WTC11 (cell line): ENCODE results near the gene PNMA1. TPM values are rescaled to one million over a fixed set of nuclear protein-coding genes. Genes with fewer than 3 reads are reported as not detected.

Experiments used
- ATAC-seq: fragments of 200-7000 bp; cut with Tn5 transposase; 2 replicates; pipeline ENCODE4 v1.10.0; 2021; ENCODE audit warnings: mild to moderate bottlenecking, moderate library complexity
- CTCF ChIA-PET: fragments of 300-600 bp; sonication (Branson Sonifier 250); formaldehyde crosslinking; loops from one replicate; lab custom pipeline; 2021; ENCODE audit warnings: antibody characterized with exemption; lab: Charles Lee
- POLR2A ChIA-PET: fragments of 350-600 bp; sonication (Branson Sonifier 250); formaldehyde crosslinking; loops from one replicate; lab custom pipeline; 2021; ENCODE audit warnings: antibody characterized with exemption; lab: Charles Lee
- DNase-seq: peaks from one replicate; pipeline ENCODE4 v3.0.0; 2021; ENCODE audit warnings: low spot score
- H3K27ac Mint-ChIP-seq: 2 replicates; pipeline ENCODE4 v1.8.0; 2021; ENCODE audit warnings: mixed read lengths
- H3K27me3 Mint-ChIP-seq: 2 replicates; pipeline ENCODE4 v1.8.0; 2021; ENCODE audit warnings: low read depth, mild to moderate bottlenecking, moderate library complexity, mixed read lengths
- H3K36me3 Mint-ChIP-seq: 2 replicates; pipeline ENCODE4 v1.8.0; 2021; ENCODE audit warnings: mixed read lengths
- H3K4me1 Mint-ChIP-seq: 2 replicates; pipeline ENCODE4 v1.8.0; 2022; ENCODE audit warnings: mixed read lengths
- H3K4me3 Mint-ChIP-seq: 2 replicates; pipeline ENCODE4 v1.8.0; 2021; ENCODE audit warnings: mild to moderate bottlenecking, moderate library complexity, mixed read lengths
- H3K9me3 Mint-ChIP-seq: 2 replicates; pipeline ENCODE4 v1.8.0; 2021; ENCODE audit warnings: mixed read lengths
- ATF6 ChIP-seq: sonication (generic); formaldehyde crosslinking; IDR thresholded peaks from 2 replicates; pipeline ENCODE4 v1.8.1; 2023; ENCODE audit warnings: mild to moderate bottlenecking, missing genetic modification reagents
- CDX4 ChIP-seq: fragments of 250-450 bp; sonication (Bioruptor Pico); IDR thresholded peaks from 2 replicates; pipeline ENCODE4 v1.9.0; 2021; ENCODE audit warnings: moderate library complexity, mild to moderate bottlenecking, inconsistent platforms, borderline replicate concordance
- E2F4 ChIP-seq: sonication (generic); formaldehyde crosslinking; IDR thresholded peaks from 2 replicates; pipeline ENCODE4 v1.8.1; 2022; ENCODE audit warnings: low read depth, mild to moderate bottlenecking, moderate library complexity, missing genetic modification reagents, borderline replicate concordance
- ERG ChIP-seq: fragments of 250-450 bp; sonication (Bioruptor Pico); IDR thresholded peaks from 2 replicates; pipeline ENCODE4 v1.8.0; 2021; ENCODE audit warnings: mild to moderate bottlenecking
- FOXK1 ChIP-seq: sonication (generic); formaldehyde crosslinking; IDR thresholded peaks from 2 replicates; pipeline ENCODE4 v1.8.0; 2022; ENCODE audit warnings: mild to moderate bottlenecking, moderate library complexity, missing genetic modification reagents
- FOXP1 ChIP-seq: sonication (generic); formaldehyde crosslinking; IDR thresholded peaks from 2 replicates; pipeline ENCODE4 v1.8.0; 2022; ENCODE audit warnings: missing genetic modification reagents, mild to moderate bottlenecking, moderate library complexity, borderline replicate concordance
- GABPB1 ChIP-seq: sonication (generic); formaldehyde crosslinking; IDR thresholded peaks from 2 replicates; pipeline ENCODE4 v1.8.1; 2023; ENCODE audit warnings: mild to moderate bottlenecking, missing genetic modification reagents
- GTF2I ChIP-seq: fragments of 250-450 bp; sonication (Bioruptor Pico); conservative IDR thresholded peaks from 2 replicates; pipeline ENCODE4 v1.4.0; 2021; ENCODE audit warnings: mild to moderate bottlenecking
- HMGXB4 ChIP-seq: sonication (generic); formaldehyde crosslinking; IDR thresholded peaks from 2 replicates; pipeline ENCODE4 v1.8.1; 2023; ENCODE audit warnings: mild to moderate bottlenecking, moderate library complexity, missing genetic modification reagents
- JAZF1 ChIP-seq: fragments of 250-450 bp; sonication (Bioruptor Pico); IDR thresholded peaks from 2 replicates; pipeline ENCODE4 v1.9.0; 2021; ENCODE audit warnings: moderate library complexity, mild to moderate bottlenecking, inconsistent platforms
- JUN ChIP-seq: sonication (generic); formaldehyde crosslinking; IDR thresholded peaks from 2 replicates; pipeline ENCODE4 v1.8.0; 2023; ENCODE audit warnings: mild to moderate bottlenecking, missing genetic modification reagents
- NR2C2 ChIP-seq: sonication (generic); formaldehyde crosslinking; IDR thresholded peaks from 2 replicates; pipeline ENCODE4 v1.8.0; 2022; ENCODE audit warnings: mild to moderate bottlenecking, missing genetic modification reagents
- SMAD3 ChIP-seq: sonication (generic); formaldehyde crosslinking; IDR thresholded peaks from 2 replicates; pipeline ENCODE4 v1.8.0; 2022; ENCODE audit warnings: missing genetic modification reagents, mild to moderate bottlenecking, borderline replicate concordance
- STAT6 ChIP-seq: sonication (generic); formaldehyde crosslinking; conservative IDR thresholded peaks from 2 replicates; pipeline ENCODE4 v1.8.1; 2023; ENCODE audit warnings: mild to moderate bottlenecking, low read depth, missing genetic modification reagents, moderate library complexity
- TCF7 ChIP-seq: sonication (generic); formaldehyde crosslinking; IDR thresholded peaks from 2 replicates; pipeline ENCODE4 v1.8.0; 2022; ENCODE audit warnings: mild to moderate bottlenecking, low read depth, missing genetic modification reagents, moderate library complexity
- ZMAT4 ChIP-seq: fragments of 250-450 bp; sonication (Bioruptor Pico); IDR thresholded peaks from 2 replicates; pipeline ENCODE4 v1.9.0; 2021; ENCODE audit warnings: mild to moderate bottlenecking
- ZNF232 ChIP-seq: sonication (generic); formaldehyde crosslinking; IDR thresholded peaks from 2 replicates; pipeline ENCODE4 v1.8.0; 2022; ENCODE audit warnings: mild to moderate bottlenecking, missing genetic modification reagents
- ZSCAN18 ChIP-seq: fragments of 250-450 bp; sonication (Bioruptor Pico); IDR thresholded peaks from 2 replicates; pipeline ENCODE4 v2.1.2; 2022; ENCODE audit warnings: mild to moderate bottlenecking, moderate library complexity
- total RNA-seq: library from RNA; stranded (reverse); gene quantifications from 3 replicates; pipeline ENCODE4 v1.2.3, GENCODE V29; 2021
- TF ChIP-seq, protein P1 (sequence below): sonication (generic); formaldehyde crosslinking; IDR thresholded peaks from 2 replicates; pipeline ENCODE4 v1.8.0; 2022; ENCODE audit warnings: mild to moderate bottlenecking, missing genetic modification reagents
- TF ChIP-seq, protein P2 (sequence below): sonication (generic); formaldehyde crosslinking; IDR thresholded peaks from 2 replicates; pipeline ENCODE4 v1.8.1; 2022; ENCODE audit warnings: mild to moderate bottlenecking, moderate library complexity, missing genetic modification reagents

Gene PNMA1
- total RNA-seq, 1 experiment from 2014 or later, result 46.0 TPM

DNA sequence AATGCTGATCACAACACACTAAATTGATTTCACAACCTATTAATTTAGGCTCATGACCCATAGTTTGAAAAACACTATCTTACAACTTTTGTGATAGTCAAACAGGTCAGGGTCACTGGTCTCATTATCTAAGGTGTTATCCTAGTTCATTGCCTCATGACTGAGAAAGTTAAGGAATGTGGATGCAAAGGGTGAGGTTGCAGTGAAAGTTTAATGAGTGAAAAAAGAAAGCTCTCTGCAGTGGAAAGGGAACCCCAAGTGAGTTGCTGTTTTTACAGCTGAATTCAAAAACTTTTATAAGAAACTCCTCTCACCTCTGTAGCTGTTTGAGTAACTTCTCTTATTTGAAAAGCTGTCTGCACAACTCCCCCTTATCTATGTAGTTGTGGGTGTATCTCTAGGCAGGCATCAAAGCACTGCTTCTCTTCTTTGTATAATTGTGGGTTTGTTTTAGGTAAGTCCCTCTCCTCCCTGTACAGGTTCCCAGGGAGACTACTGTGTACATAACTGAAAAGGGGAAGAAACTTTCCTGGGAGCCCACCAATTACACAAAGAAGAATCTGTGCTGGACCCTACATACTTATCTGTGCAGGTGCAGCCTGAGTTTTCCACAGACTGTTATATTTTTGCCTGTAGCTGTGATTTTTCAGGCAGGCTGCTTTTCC, 50.5 kb downstream of the PNMA1 start:
- DNase-seq, result no peak
- TF ChIP-seq JAZF1 (CRISPR knock-in tag), result no peak
- TF ChIP-seq ZMAT4 (CRISPR knock-in tag), result no peak
- TF ChIP-seq ERG (CRISPR knock-in tag), result no peak
- TF ChIP-seq ATF6 (CRISPR knock-in tag), result no peak
- TF ChIP-seq GABPB1, result no peak
- no peak for TF ChIP-seq GTF2I
- TF ChIP-seq FOXK1 (CRISPR knock-in tag), result no peak
- no peak for TF ChIP-seq CDX4
- no peak for TF ChIP-seq FOXP1
- TF ChIP-seq, protein P1, sequence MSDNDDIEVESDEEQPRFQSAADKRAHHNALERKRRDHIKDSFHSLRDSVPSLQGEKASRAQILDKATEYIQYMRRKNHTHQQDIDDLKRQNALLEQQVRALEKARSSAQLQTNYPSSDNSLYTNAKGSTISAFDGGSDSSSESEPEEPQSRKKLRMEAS (CRISPR knock-in tag), result no peak
- TF ChIP-seq SMAD3 (CRISPR knock-in tag), result no peak
- TF ChIP-seq E2F4, result no peak
- no peak for TF ChIP-seq STAT6 (CRISPR knock-in tag)
- no peak for TF ChIP-seq ZSCAN18
- TF ChIP-seq, protein P2, sequence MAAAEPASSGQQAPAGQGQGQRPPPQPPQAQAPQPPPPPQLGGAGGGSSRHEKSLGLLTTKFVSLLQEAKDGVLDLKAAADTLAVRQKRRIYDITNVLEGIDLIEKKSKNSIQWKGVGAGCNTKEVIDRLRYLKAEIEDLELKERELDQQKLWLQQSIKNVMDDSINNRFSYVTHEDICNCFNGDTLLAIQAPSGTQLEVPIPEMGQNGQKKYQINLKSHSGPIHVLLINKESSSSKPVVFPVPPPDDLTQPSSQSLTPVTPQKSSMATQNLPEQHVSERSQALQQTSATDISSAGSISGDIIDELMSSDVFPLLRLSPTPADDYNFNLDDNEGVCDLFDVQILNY (CRISPR knock-in tag), result no peak
- no peak for TF ChIP-seq HMGXB4 (CRISPR knock-in tag)
- TF ChIP-seq JUN, result no peak
- no peak for TF ChIP-seq TCF7 (CRISPR knock-in tag)
- no peak for TF ChIP-seq ZNF232 (CRISPR knock-in tag)
- no peak for TF ChIP-seq NR2C2 (CRISPR knock-in tag)
- Mint-ChIP-seq H3K27me3 (no peaks in the 10 kb centered on the region), H3K36me3 (peaks cover 8% of the 10 kb centered on the region), H3K9me3 (peaks cover 8% of the 10 kb centered on the region), H3K4me3 (no peak overlapping the region), H3K27ac (peak overlapping the region; percentile 29; the same call in 1 of the 2 replicates), H3K4me1 (no peaks in the 10 kb centered on the region)
- ChIA-PET CTCF (interaction anchor here (0.7 kb wide), 1 partner anchor 38 kb away, joined by 5 read pairs; no protein-coding TSS in a partner anchor), POLR2A (no interaction called here)
- no peak for ATAC-seq
